B cell (primary cell): ENCODE results near the gene TPI1. TPM values are rescaled to one million over a fixed set of nuclear protein-coding genes. Genes with fewer than 3 reads are reported as not detected.

Source experiments
- ATAC-seq: fragments of 200-7000 bp; cut with Tn5 transposase; one replicate; pipeline ENCODE4 v1.10.0; 2021; ENCODE audit warnings: low read depth, mild to moderate bottlenecking, moderate number of reproducible peaks, moderate library complexity
- CTCF ChIA-PET: fragments of 350-600 bp; sonication (Branson Sonifier 250); formaldehyde crosslinking; loops from one replicate; lab custom pipeline; 2021; ENCODE audit warnings: antibody characterized with exemption, inconsistent platforms; lab: Charles Lee
- POLR2A ChIA-PET: fragments of 350-600 bp; sonication (Branson Sonifier 250); formaldehyde crosslinking; loops from one replicate; lab custom pipeline; 2021; ENCODE audit warnings: antibody characterized with exemption; lab: Charles Lee
- DNase-seq: peaks from one replicate; pipeline ENCODE4 v3.0.0; 2013
- H2AFZ ChIP-seq: 2 replicates; pipeline ENCODE4 v1.6.1; 2012; ENCODE audit warnings: mild to moderate bottlenecking, low read depth, low read length; ENCODE audit not compliant: insufficient read depth, poor library complexity, severe bottlenecking
- H3K27ac ChIP-seq, 2 donors: 1 replicate in 1 of 2; 2 replicates in 1 of 2; pipeline ENCODE4 v1.5.1; 2012 to 2013; ENCODE audit warnings: low read length in 2 of 2, mild to moderate bottlenecking in 2 of 2, moderate library complexity in 1 of 2
- H3K27me3 ChIP-seq, 4 experiments: fragments of 200-600 bp in 1 of 4; sonication (generic) in 1 of 4; replicated peaks in 1 of 4; 1 replicate in 2 of 4; 2 replicates in 2 of 4; pipeline versions ENCODE4 v1.6.1 to v1.7.0; 2013 to 2016; ENCODE audit warnings: low read length in 3 of 4, mild to moderate bottlenecking in 2 of 4, mixed read lengths in 1 of 4, moderate library complexity in 1 of 4; ENCODE audit not compliant: insufficient read depth in 4 of 4, control insufficient read depth in 3 of 4; ENCODE audit errors: control extremely low read depth in 1 of 4
- H3K36me3 ChIP-seq, 2 experiments: replicated peaks in 1 of 2; 1 replicate in 1 of 2; 2 replicates in 1 of 2; pipeline versions ENCODE4 v1.6.1 to v1.7.1; 2013; ENCODE audit warnings: low read length in 1 of 2; ENCODE audit not compliant: insufficient read depth in 2 of 2, control insufficient read depth in 1 of 2; ENCODE audit errors: control extremely low read depth in 1 of 2, extremely low read depth in 1 of 2
- H3K4me1 ChIP-seq, 2 donors: fragments of 200-600 bp in 1 of 2; sonication (generic) in 1 of 2; 1 replicate in 1 of 2; 2 replicates in 1 of 2; pipeline versions ENCODE4 v1.5.1 to v1.6.1; 2013 to 2017; ENCODE audit warnings: low read length in 2 of 2; ENCODE audit not compliant: control insufficient read depth in 2 of 2, insufficient read depth in 2 of 2
- H3K4me2 ChIP-seq: replicated peaks from 2 replicates; pipeline ENCODE3; 2012; ENCODE audit warnings: mild to moderate bottlenecking, low read depth, low read length; ENCODE audit not compliant: poor library complexity, severe bottlenecking
- H3K4me3 ChIP-seq, 5 experiments: fragments of 200-600 bp in 1 of 5; sonication (generic) in 1 of 5; 1 replicate in 3 of 5; 2 replicates in 2 of 5; pipeline versions ENCODE4 v1.5.1 to v1.7.0; 2011 to 2016; ENCODE audit warnings: low read length in 4 of 5, mild to moderate bottlenecking in 4 of 5, low read depth in 2 of 5, control low read depth in 1 of 5, moderate library complexity in 1 of 5; ENCODE audit not compliant: insufficient read depth in 1 of 5; ENCODE audit errors: control extremely low read depth in 1 of 5, extremely low read depth in 1 of 5
- H3K79me2 ChIP-seq: fragments of 200-600 bp; sonication (generic); one replicate; pipeline ENCODE4 v1.6.0; 2016; ENCODE audit warnings: low read length; ENCODE audit not compliant: control insufficient read depth, insufficient read depth
- H3K9ac ChIP-seq: fragments of 200-600 bp; sonication (generic); 2 replicates; pipeline ENCODE4 v1.6.1; 2017; ENCODE audit warnings: mild to moderate bottlenecking, low read length, moderate library complexity
- H3K9me3 ChIP-seq, 3 donors: one replicate each; pipeline versions ENCODE4 v1.6.1 to v1.7.1; 2013; ENCODE audit warnings: low read length in 2 of 3; ENCODE audit not compliant: control insufficient read depth in 2 of 3, insufficient read depth in 1 of 3; ENCODE audit errors: control extremely low read depth in 1 of 3
- H4K20me1 ChIP-seq: 2 replicates; pipeline ENCODE4 v1.6.0; 2012; ENCODE audit warnings: mild to moderate bottlenecking, low read length; ENCODE audit not compliant: insufficient read depth, control insufficient read depth, poor library complexity, severe bottlenecking
- H3K27ac Mint-ChIP-seq: one replicate; pipeline ENCODE4 v1.8.0; 2021; ENCODE audit warnings: mixed read lengths
- H3K27me3 Mint-ChIP-seq: one replicate; pipeline ENCODE4 v1.8.0; 2021; ENCODE audit warnings: mixed read lengths
- H3K4me1 Mint-ChIP-seq: one replicate; pipeline ENCODE4 v1.8.0; 2021; ENCODE audit warnings: mixed read lengths
- H3K4me3 Mint-ChIP-seq: one replicate; pipeline ENCODE4 v1.8.0; 2021; ENCODE audit warnings: mixed read lengths
- H3K9me3 Mint-ChIP-seq: one replicate; pipeline ENCODE4 v1.8.0; 2022; ENCODE audit warnings: mixed read lengths; ENCODE audit not compliant: insufficient read depth
- CTCF ChIP-seq: fragments of 200-600 bp; IDR thresholded peaks from one replicate; pipeline ENCODE4 v1.8.0; 2022; ENCODE audit warnings: antibody characterized with exemption, mild to moderate bottlenecking
- EZH2 ChIP-seq: IDR thresholded peaks from 2 replicates; pipeline ENCODE4 v1.6.1; 2012; ENCODE audit warnings: borderline replicate concordance, low read depth, mild to moderate bottlenecking, moderate library complexity, low read length; ENCODE audit not compliant: insufficient read depth, poor library complexity, severe bottlenecking
- WGBS: methylation state at CpG from one replicate; pipeline ENCODE4 v1.1.5; 2013; ENCODE audit warnings: missing lambda C conversion rate; ENCODE audit not compliant: insufficient coverage; 5-methylcytosine and 5-hydroxymethylcytosine counted together
- intact Hi-C: fragments of 100-400 bp; cut with micrococcal nuclease; formaldehyde crosslinking; loops from one replicate; pipeline ENCODE4 v1.10.0; 2022
- polyA plus RNA-seq: library from polyadenylated mRNA; depleted of rRNA; stranded (reverse); fragments of >200 nt; gene quantifications from 2 replicates; pipeline ENCODE4 v1.2.3, GENCODE V29; 2012
- total RNA-seq, 2 donors: library from RNA; stranded (reverse); fragments of 120-200 nt in 1 of 2; gene quantifications; 1 replicate in 1 of 2; 2 replicates in 1 of 2; pipeline versions ENCODE4 v1.2.3 to v1.2.4, GENCODE V29; 2013 to 2022

Gene TPI1
- total and polyA plus RNA-seq, 2 donors (not counting 1 experiment from before 2014, with no cell fraction given), result 181 to 187 TPM

DNA sequence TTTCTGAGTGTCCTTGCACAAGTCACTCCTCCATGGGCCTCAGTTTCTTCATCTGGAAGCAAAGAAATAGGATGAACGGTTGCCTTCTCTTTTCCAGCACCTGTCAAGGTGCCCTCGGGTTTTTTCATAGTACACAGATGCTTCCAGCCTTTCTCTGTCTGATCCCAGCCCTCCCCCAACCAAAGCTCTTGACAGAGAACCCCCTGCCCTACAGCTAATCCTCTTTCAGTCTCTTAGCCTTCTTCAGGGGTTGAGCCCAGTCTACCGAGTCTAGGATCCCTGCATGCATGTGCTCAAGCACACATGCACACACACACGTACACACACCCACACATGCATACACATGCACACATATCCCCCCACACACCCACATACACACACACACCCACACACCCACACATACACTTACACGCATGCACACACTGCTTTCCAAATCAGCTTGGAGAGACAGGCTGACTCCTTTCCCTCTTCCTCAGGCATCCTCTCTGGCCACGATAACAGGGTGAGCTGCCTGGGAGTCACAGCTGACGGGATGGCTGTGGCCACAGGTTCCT lies 20.9 kb upstream of the TPI1 start:
- no peak for TF ChIP-seq EZH2
- TF ChIP-seq CTCF, result no peak
- no peak overlapping the region for H3K27ac ChIP-seq
- no peaks in the 10 kb centered on the region for H4K20me1 ChIP-seq
- peaks cover 5% of the 10 kb centered on the region for H3K79me2 ChIP-seq
- H2AFZ ChIP-seq, result no peak overlapping the region
- H3K9me3 ChIP-seq, result no peaks in the 10 kb centered on the region
- H3K4me1 ChIP-seq, result peaks cover 0 to 10% of the 10 kb centered on the region in 2 donors
- H3K36me3 ChIP-seq, result no peaks in the 10 kb centered on the region
- no peak overlapping the region for H3K9ac ChIP-seq
- ChIA-PET CTCF (interaction anchor here (1.0 kb wide), 1 partner anchor 23 kb away, joined by 3 read pairs; no protein-coding TSS in a partner anchor), POLR2A (no interaction called here)
- Mint-ChIP-seq H3K27ac (no peak overlapping the region), H3K4me1 (peaks cover 11% of the 10 kb centered on the region), H3K9me3 (no peaks in the 10 kb centered on the region), H3K27me3 (no peaks in the 10 kb centered on the region), H3K4me3 (no peak overlapping the region)
- no peak for DNase-seq
- 89% methylated on average over 6 of the region's 7 CpGs for WGBS
- H3K4me2 ChIP-seq, result no peak overlapping the region
- no peak overlapping the region for H3K4me3 ChIP-seq
- ATAC-seq, result no peak
- H3K27me3 ChIP-seq, result peaks cover 0 to 2% (median 0%) of the 10 kb centered on the region in 4 experiments
- intact Hi-C loops, result no loop called here

- H3K27ac Mint-ChIP-seq, result no peak overlapping the region
- Histone ChIP-seq H3K36me3 (no peaks in the 10 kb centered on the region), H3K27me3 (peaks cover 0 to 2% (median 0%) of the 10 kb centered on the region in 4 experiments), H3K79me2 (peaks cover 5% of the 10 kb centered on the region), H2AFZ (no peak overlapping the region), H4K20me1 (no peaks in the 10 kb centered on the region), H3K4me1 (peaks cover 0 to 15% of the 10 kb centered on the region in 2 donors), H3K4me3 (no peak overlapping the region), H3K9ac (no peak overlapping the region), H3K27ac (no peak overlapping the region), H3K9me3 (no peaks in the 10 kb centered on the region), H3K4me2 (no peak overlapping the region)
- H3K27me3 Mint-ChIP-seq, result no peaks in the 10 kb centered on the region
- H3K4me1 Mint-ChIP-seq, result peaks cover 14% of the 10 kb centered on the region
- intact Hi-C loops, result no loop called here
- DNase-seq (no peak), ATAC-seq (no peak)
- ChIA-PET POLR2A (no interaction called here), CTCF (interaction anchor here (1.1 to 3.1 kb wide), 6 partner anchors 11 to 261 kb away, joined by 3 to 11 read pairs (median 4); partner anchors contain the start of gene C1RL)
- TF ChIP-seq EZH2, result no peak
- no peak for TF ChIP-seq CTCF
- WGBS, result 100% methylated on average over 1 of the region's 2 CpGs
- H3K9me3 Mint-ChIP-seq, result no peaks in the 10 kb centered on the region
- H3K4me3 Mint-ChIP-seq, result no peak overlapping the region
Observed at GRCh38 chr12:6847676-6848075, 19.7 kb upstream of the TPI1 start.
